HL-60 (cell line): ENCODE data around the gene DDRGK1.

Experiments
- CTCF ChIP-seq: IDR thresholded peaks from one replicate; pipeline ENCODE4 v1.5.1; 2011; ENCODE audit warnings: low read length, control low read depth, inconsistent platforms; ENCODE audit not compliant: insufficient read depth
- POLR2AphosphoS5 ChIP-seq: IDR thresholded peaks from 2 replicates; pipeline ENCODE4 v1.6.1; 2012; ENCODE audit warnings: low read depth
- REST ChIP-seq: IDR thresholded peaks from 2 replicates; pipeline ENCODE4 v1.6.1; 2012; ENCODE audit warnings: low read depth; ENCODE audit not compliant: insufficient replicate concordance

GRCh38 chr20:3164043-3164762 is 40.3 kb downstream of the DDRGK1 start:
- TF ChIP-seq CTCF (no peak), REST (no peak), POLR2AphosphoS5 (no peak)
